GM19452 (cell line): ENCODE results near the gene TEF.
"Not testable (repeated sequence)": the region's sequence is repeated elsewhere in the genome, so short reads cannot be mapped to it uniquely, and the experiment has no call there.

ENCODE experiments used
- ATAC-seq: cut with Tn5 transposase; IDR thresholded peaks from one replicate; pipeline ENCODE4 v1.9.1; 2021; ENCODE audit not compliant: unreplicated experiment

TEF gene

GRCh38 chr22:41417622-41418390 lies 36.1 kb downstream of the TEF start:
- ATAC-seq: no peak

DNA sequence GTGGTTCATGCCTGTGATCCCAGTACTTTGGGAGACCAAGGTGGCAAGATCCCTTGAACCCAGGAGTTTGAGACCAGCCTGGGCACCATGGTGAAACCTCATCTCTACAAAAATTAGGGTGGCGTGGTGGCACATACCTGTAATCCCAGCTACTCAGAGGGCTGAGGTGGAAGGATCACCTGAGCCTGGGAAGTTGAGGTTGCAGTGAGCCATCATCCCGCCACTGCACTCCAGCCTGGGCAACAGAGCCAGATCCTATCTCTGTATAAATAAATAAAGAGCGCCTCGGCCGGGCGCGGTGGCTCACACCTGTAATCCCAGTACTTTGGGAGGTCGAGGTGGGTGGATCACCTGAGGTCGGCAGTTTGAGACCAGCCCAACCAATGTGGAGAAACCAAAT lies 37.0 kb downstream of the TEF start:
- ATAC-seq: no peak

DNA sequence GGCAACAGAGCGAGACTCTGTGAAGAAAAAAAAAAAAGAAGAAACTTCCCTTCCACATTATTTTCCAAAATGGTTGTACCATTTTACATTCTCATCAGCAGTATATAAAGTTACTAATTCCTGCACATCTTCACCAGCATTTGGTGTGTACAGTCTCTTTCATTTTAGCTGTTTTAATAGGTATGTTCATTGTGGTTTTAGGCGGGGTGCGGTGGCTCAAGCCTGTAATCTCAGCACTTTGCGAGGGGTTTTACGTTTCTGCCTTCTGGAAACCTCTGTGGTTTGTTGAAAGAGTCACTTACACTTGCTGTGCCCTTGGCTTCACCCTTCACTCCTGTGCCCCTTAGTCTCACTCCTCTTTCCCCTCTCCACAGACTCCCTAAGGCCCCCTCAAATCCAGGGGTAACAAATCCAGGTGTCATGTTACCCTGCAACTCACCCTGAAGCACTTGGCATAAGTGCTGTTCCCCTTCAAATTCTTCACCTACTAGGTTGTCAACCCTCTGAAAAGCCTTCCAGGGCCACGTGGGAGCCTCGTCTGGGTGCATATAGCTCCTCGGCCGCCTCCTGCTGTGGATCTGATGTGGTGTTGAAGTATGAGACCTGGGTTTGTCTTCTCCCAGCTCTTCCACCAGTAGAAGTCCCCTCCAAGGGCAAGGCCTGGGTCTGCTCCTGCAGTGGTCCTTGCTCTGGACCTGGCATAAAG lies 44.1 kb downstream of the TEF start:
- no peak for ATAC-seq

GRCh38 chr22:41429232-41429950 lies 47.6 kb downstream of the TEF start:
- ATAC-seq: no peak

GRCh38 chr22:41429951-41430332 lies 48.2 kb downstream of the TEF start:
- ATAC-seq: no peak

GRCh38 chr22:41431656-41432055 lies 49.9 kb downstream of the TEF start:
- no peak for ATAC-seq

DNA sequence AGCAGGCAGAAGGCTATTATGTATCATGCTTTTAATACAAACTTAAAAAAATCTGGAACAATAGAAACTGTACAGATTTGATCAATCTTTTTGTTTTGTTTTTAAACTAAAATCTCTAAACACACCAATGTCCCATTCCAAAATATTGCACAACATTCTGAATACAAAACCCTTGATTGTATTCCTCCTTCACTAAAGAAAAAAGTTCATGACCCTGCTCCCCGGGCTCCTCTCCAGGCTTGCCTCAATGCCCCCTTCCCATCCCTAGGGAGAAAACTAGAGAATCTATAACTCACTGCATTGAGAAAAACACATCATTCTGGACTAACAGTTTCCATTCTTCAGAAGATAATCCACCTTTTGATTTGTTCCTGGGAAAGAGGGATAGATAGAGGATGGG lies 51.7 kb downstream of the TEF start:
- ATAC-seq: not testable (repeated sequence)

DNA sequence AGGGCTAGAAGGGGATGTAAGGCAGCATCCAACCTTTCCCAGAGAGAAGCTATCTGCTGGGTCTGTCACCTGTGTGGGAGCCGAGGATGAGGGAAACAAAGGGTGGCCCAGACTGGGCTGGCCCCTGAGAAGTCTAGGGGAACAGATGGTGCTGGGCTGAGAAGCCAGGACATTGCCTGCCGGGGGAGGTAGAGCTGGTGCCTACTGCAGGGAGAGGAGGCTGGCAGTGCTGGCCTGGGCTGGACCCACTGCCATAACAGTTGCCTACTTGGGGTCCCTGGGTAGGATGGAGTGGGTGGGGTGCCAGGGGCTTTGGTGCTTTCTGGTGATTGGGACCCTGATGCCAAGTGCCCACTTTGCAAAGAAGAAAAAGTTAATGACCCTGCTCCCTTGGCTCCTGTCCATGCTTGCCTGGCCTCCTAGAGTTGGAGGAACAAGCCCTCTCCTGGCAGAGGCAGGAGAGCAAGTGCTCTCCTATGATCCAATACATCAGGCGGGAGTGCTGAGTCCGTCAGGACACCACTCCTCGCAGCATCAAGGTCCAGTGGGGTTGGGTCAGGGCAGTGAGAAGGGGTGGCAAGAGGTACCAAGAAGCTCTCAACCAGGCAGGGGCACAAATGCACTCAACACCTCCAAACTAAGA lies 52.7 kb downstream of the TEF start:
- not testable (repeated sequence) for ATAC-seq

- no peak for ATAC-seq
Observed at GRCh38 chr22:41435560-41435959, 53.8 kb downstream of the TEF start.

DNA sequence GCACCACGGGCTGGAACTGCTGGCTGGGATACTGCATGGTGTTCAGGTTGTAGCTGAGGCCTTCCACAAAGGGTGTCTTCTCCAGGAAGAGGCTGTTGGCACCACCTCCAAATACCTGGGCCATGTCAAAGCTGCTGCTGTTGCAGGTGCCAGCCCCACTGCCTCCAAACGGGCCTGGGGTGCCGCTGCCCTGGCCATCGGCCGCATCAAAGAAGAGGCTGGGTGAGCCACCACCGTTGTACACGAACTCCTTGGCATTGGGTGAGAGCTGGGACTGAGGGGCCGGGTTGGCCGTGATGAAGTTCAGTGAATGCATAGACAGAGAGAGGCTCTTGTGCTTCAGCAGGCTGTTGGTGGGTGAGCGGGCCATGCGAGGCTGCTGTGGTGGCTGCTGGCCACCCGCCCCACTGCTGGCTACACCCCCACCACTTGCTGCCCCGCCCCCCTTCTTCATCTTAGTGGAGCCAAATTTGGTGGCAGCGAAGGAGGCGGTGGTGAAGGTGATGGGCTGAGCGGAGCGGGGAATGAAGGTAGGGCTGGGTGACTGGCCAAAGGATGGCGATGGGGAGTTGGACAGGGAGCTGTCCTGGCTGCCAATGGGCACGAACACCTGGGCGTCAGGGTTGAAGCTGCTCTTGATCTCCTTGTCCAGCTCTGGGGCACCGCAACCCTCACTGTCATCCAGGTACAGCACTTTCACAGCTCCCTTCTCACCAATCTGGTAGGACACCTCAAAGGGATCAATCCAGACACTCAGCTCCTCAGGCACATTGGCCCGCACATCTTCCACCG lies 54.8 kb downstream of the TEF start:
- ATAC-seq: no peak

- ATAC-seq: no peak
Observed at GRCh38 chr22:41437198-41437597, 55.5 kb downstream of the TEF start.

- ATAC-seq: not testable (repeated sequence)
Observed at GRCh38 chr22:41440511-41440910, 58.8 kb downstream of the TEF start.

DNA sequence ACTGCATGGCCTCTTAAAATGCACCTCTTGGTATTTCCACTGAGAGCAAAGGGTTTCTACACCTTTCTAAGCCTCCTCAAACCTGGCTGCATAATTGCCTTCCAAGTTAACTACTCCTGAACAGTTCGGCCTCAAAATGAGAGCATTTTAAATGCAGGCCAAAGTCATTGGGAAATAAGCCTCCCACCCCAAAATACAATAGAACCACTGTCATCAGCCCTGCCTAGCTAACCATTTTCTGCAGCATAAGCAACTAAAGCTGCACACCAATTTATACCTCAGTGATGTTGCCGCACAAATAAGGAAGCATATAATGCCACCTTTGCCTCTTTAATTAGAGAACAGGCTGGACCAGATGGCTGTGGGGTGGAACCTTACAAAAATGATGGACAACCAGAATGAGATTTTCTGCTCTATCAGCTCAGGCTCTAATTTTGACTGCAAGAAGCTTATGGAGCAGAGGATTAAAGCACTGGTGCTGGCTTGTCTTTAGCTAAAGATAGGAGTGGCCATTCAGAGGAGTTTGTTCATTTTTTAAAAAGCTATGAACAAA lies 60.6 kb downstream of the TEF start:
- no peak for ATAC-seq

- peak; percentile 57 for ATAC-seq
Observed at GRCh38 chr22:41444360-41445128, 62.8 kb downstream of the TEF start.

GRCh38 chr22:41445129-41446056 lies 63.7 kb downstream of the TEF start:
- ATAC-seq: no peak

DNA sequence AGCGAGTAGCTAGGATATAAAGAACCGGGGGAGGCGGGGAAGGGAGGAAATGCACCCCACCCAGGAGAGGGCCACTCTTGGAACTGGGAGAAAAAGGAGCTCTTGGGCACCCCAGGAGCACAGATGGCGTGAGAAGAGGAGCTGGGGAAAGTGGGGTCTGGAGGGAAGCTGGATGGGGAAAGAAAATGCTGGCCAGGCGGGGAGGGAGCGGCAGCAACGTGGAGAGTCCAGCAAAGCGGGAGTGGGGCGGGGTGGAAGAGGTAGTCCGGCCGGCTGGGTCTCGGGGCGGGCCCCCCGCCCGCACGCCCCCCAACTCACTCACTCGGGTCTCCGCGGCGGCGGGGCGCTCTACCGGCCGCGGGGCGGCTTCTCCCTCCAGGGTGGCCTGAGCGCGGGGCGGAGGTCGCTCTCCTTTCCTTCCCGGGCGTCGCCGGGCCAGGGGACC lies 64.3 kb downstream of the TEF start:
- ATAC-seq: no peak

DNA sequence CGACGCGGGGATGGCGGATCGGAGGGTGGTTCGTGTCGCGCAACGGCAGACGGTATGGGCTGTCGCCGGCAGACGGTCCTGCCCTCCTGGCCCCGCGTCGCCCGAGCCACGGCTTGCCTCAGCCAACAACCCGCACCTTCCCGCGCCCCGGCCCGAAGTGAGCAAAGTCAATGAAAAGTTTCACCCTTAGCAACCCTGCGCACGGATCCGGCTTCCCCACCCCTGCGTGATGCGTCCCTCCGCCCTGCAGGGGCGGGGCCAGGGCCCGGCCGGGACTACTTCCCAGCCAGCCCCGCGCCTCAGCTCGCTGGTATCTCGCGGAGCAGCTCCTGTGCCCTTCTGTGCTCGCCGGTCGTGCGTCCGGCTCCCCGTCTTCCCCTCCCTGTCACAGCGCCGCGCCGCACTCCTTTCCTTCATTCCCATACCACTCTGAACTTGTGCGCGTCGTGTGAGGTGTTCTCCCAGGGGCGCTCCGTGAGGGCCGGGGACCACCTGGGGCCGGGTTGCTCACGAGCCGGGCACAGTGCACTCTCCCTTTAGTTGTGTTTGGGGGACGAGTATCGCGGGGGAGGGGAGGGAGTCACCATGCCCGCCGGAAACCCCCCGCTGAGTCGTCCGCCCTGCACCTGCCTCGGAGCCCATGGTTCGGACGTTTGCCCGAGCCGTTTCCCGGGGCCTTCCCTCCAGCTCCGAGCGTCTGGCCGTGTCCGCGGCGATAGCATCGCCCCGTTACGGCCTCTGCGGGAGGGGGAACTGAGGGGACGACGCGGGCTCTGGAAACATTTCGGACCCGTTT lies 65.1 kb downstream of the TEF start, which contains the start of gene TOB2:
Gene TOB2, minus strand, starts transcription at position 163 of the 796 bp plus-strand sequence. CDS start 9,456 bp downstream, outside the sequence.
- ATAC-seq: no peak
